CD4-positive, alpha-beta memory T cell (primary cell): Measurements from ENCODE around the gene SUCLA2. TPM values are rescaled to one million over a fixed set of nuclear protein-coding genes. Genes with fewer than 3 reads are reported as not detected.

ENCODE experiments used
- CTCF ChIA-PET: fragments of 350-600 bp; sonication (Branson Sonifier 250); formaldehyde crosslinking; loops from one replicate; lab custom pipeline; 2021; ENCODE audit warnings: inconsistent platforms; ENCODE audit not compliant: partially characterized antibody; lab: Charles Lee
- POLR2A ChIA-PET: fragments of 350-600 bp; sonication (Branson Sonifier 250); formaldehyde crosslinking; loops from one replicate; lab custom pipeline; 2021; ENCODE audit not compliant: partially characterized antibody; lab: Charles Lee
- DNase-seq, 5 donors: peaks; one replicate each; pipeline versions ENCODE4 v3.0.0 to v3.0.0-alpha.2; 2020 to 2022; ENCODE audit warnings: mixed read lengths in 1 of 5
- H3K27ac ChIP-seq: one replicate; pipeline ENCODE4 v1.7.0; 2013; ENCODE audit warnings: low read depth, low read length
- H3K27me3 ChIP-seq: 2 replicates; pipeline ENCODE4 v1.7.0; 2013; ENCODE audit warnings: mild to moderate bottlenecking, low read length, moderate library complexity; ENCODE audit not compliant: insufficient read depth
- H3K36me3 ChIP-seq: 2 replicates; pipeline ENCODE4 v1.7.0; 2013; ENCODE audit warnings: mild to moderate bottlenecking, low read length, moderate library complexity; ENCODE audit not compliant: insufficient read depth
- H3K4me1 ChIP-seq: 2 replicates; pipeline ENCODE4 v1.7.0; 2013; ENCODE audit warnings: mild to moderate bottlenecking, low read length, moderate library complexity; ENCODE audit not compliant: insufficient read depth
- H3K4me3 ChIP-seq, 2 donors: one replicate each; pipeline ENCODE4 v1.7.0; 2013; ENCODE audit warnings: low read length in 2 of 2, mild to moderate bottlenecking in 1 of 2
- H3K9me3 ChIP-seq, 2 donors: one replicate each; pipeline ENCODE4 v1.7.0; 2013; ENCODE audit warnings: low read length in 2 of 2, control low read depth in 1 of 2; ENCODE audit not compliant: control insufficient read depth in 1 of 2
- H3K27ac Mint-ChIP-seq, 7 donors: one replicate each; pipeline ENCODE4 v1.8.0; 2020 to 2021; ENCODE audit warnings: mixed read lengths in 7 of 7, mild to moderate bottlenecking in 6 of 7, inconsistent platforms in 3 of 7, moderate library complexity in 3 of 7
- H3K27me3 Mint-ChIP-seq, 2 donors: one replicate each; pipeline ENCODE4 v1.8.0; 2020 to 2021; ENCODE audit warnings: mixed read lengths in 2 of 2
- H3K36me3 Mint-ChIP-seq, 2 donors: one replicate each; pipeline ENCODE4 v1.8.0; 2020 to 2021; ENCODE audit warnings: mixed read lengths in 2 of 2, inconsistent platforms in 1 of 2, mild to moderate bottlenecking in 1 of 2
- H3K4me1 Mint-ChIP-seq, 4 donors: one replicate each; pipeline ENCODE4 v1.8.0; 2020 to 2021; ENCODE audit warnings: mixed read lengths in 4 of 4, mild to moderate bottlenecking in 1 of 4
- H3K4me3 Mint-ChIP-seq, 8 donors: one replicate each; pipeline ENCODE4 v1.8.0; 2020 to 2021; ENCODE audit warnings: mixed read lengths in 8 of 8, mild to moderate bottlenecking in 7 of 8, moderate library complexity in 6 of 8, inconsistent platforms in 3 of 8
- H3K9me3 Mint-ChIP-seq, 8 donors: one replicate each; pipeline ENCODE4 v1.8.0; 2020 to 2021; ENCODE audit warnings: mixed read lengths in 8 of 8, mild to moderate bottlenecking in 5 of 8, inconsistent platforms in 3 of 8, moderate library complexity in 1 of 8
- intact Hi-C: fragments of 100-400 bp; cut with micrococcal nuclease; formaldehyde crosslinking; loops from one replicate; pipeline ENCODE4 v1.15.1; 2023
- polyA plus RNA-seq, 2 donors: library from polyadenylated mRNA; unstranded; fragments of 300-500 nt; fragmentation: Illumina TruSeq; gene quantifications; one replicate each; pipeline ENCODE4 v1.2.3, GENCODE V29; 2021
- total RNA-seq, 2 experiments: library from RNA; stranded (reverse); gene quantifications; one replicate each; pipeline ENCODE4 v1.2.3, GENCODE V29; 2021

The SUCLA2 gene
- total and polyA plus RNA-seq, 4 experiments from 2014 or later: 16.2 to 29.7 (median 28.7) TPM

GRCh38 chr13:47908197-47908902 is 92.7 kb downstream of the SUCLA2 start:
- no peaks in the 10 kb centered on the region for H3K27me3 ChIP-seq
- no peaks in the 10 kb centered on the region for H3K36me3 ChIP-seq
- H3K4me1 ChIP-seq: no peaks in the 10 kb centered on the region
- Mint-ChIP-seq H3K27ac (peak overlapping the region in 1 of 7 donors; percentile 48), H3K36me3 (peaks cover 8 to 34% of the 10 kb centered on the region in 2 donors), H3K4me1 (peaks cover 0 to 1% (median 0%) of the 10 kb centered on the region in 4 donors), H3K4me3 (no peak overlapping the region), H3K27me3 (peaks cover 0 to 1% of the 10 kb centered on the region in 2 donors), H3K9me3 (peaks cover 0 to 10% (median 6%) of the 10 kb centered on the region in 8 donors)
- intact Hi-C loops: no loop called here
- H3K27ac ChIP-seq: no peak overlapping the region
- POLR2A ChIA-PET: no interaction called here
- CTCF ChIA-PET: interaction anchor here (0.6 kb wide), 1 partner anchor 79 kb away, joined by 3 read pairs; no protein-coding TSS in a partner anchor
- no peak for DNase-seq
- H3K4me3 ChIP-seq: no peak overlapping the region
- no peaks in the 10 kb centered on the region for H3K9me3 ChIP-seq

DNA sequence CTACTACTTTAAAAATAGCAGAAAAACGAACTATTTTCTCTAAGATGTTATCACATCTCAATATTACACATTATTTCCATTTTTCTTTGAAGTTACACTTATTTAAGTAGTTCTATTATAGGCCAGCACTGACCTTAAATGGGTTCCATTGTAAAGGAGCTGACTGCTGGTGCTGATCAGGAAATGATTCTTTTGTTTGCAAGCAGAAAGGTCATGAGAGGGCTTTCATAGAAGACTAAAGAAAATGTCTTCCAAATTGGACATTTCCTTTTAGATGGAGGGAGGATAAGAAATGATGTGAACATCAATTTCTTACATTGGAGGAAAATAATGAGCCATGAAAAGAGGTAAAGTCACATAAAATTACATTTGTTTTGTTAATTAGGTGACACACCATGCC is 96.2 kb downstream of the SUCLA2 start:
- peaks cover 0 to 4% (median 0%) of the 10 kb centered on the region in 8 donors for H3K9me3 Mint-ChIP-seq
- intact Hi-C loops: no loop called here
- no peaks in the 10 kb centered on the region for H3K27me3 ChIP-seq
- ChIA-PET CTCF (interaction anchor here (0.8 kb wide), 1 partner anchor 12 kb away, joined by 3 read pairs; no protein-coding TSS in a partner anchor), POLR2A (no interaction called here)
- no peaks in the 10 kb centered on the region for H3K4me1 ChIP-seq
- no peaks in the 10 kb centered on the region for H3K36me3 ChIP-seq
- no peak overlapping the region for H3K4me3 Mint-ChIP-seq
- no peak overlapping the region for H3K27ac ChIP-seq
- H3K4me3 ChIP-seq: no peak overlapping the region
- DNase-seq: no peak
- H3K9me3 ChIP-seq: no peaks in the 10 kb centered on the region
- no peaks in the 10 kb centered on the region for H3K27me3 Mint-ChIP-seq
- H3K4me1 Mint-ChIP-seq: peaks cover 0 to 1% (median 0%) of the 10 kb centered on the region in 4 donors
- no peak overlapping the region for H3K27ac Mint-ChIP-seq
- H3K36me3 Mint-ChIP-seq: peaks cover 15 to 44% of the 10 kb centered on the region in 2 donors

DNA sequence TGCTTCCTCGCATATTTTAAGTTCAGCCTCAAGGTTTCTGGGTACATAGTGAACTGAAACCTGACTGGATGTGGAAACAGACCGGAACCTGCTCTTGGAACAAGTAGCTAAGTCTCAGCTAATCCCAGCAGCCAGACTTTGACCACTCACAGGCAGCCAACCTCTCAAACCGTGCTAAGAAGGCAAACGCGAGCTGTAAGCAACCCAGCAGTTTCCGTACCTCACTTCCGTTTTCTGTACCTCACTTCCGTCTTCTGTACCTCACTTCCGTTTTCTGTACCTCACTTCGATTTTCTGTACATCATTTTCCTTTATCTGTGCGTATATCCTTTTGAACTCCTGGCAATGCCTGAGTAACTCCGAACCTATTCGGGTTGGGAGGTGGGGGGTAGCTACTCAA is 96.8 kb downstream of the SUCLA2 start:
- H3K36me3 Mint-ChIP-seq: peaks cover 18 to 44% of the 10 kb centered on the region in 2 donors
- CTCF ChIA-PET: interaction anchor here (0.8 kb wide), 1 partner anchor 13 kb away, joined by 3 read pairs; no protein-coding TSS in a partner anchor
- peaks cover 0 to 1% (median 0%) of the 10 kb centered on the region in 4 donors for H3K4me1 Mint-ChIP-seq
- no peaks in the 10 kb centered on the region for H3K4me1 ChIP-seq
- H3K27me3 ChIP-seq: no peaks in the 10 kb centered on the region
- no peak for DNase-seq
- no peaks in the 10 kb centered on the region for H3K27me3 Mint-ChIP-seq
- H3K4me3 Mint-ChIP-seq: peak overlapping the region in 3 of 8 donors; percentile 6 to 70 (median 57)
- peak overlapping the region in 2 of 7 donors; percentile 36 to 49 for H3K27ac Mint-ChIP-seq
- no peak overlapping the region for H3K4me3 ChIP-seq
- no peaks in the 10 kb centered on the region for H3K36me3 ChIP-seq
- peaks cover 0 to 7% (median under 1%) of the 10 kb centered on the region in 8 donors for H3K9me3 Mint-ChIP-seq
- no peak overlapping the region for H3K27ac ChIP-seq
- POLR2A ChIA-PET: no interaction called here
- intact Hi-C loops: no loop called here
- no peaks in the 10 kb centered on the region for H3K9me3 ChIP-seq

GRCh38 chr13:47903836-47904235 is 97.2 kb downstream of the SUCLA2 start:
- Histone ChIP-seq H3K4me1 (no peaks in the 10 kb centered on the region), H3K9me3 (no peaks in the 10 kb centered on the region), H3K27me3 (no peaks in the 10 kb centered on the region), H3K27ac (no peak overlapping the region), H3K36me3 (no peaks in the 10 kb centered on the region), H3K4me3 (no peak overlapping the region)
- H3K9me3 Mint-ChIP-seq: peaks cover 0 to 7% (median 0%) of the 10 kb centered on the region in 8 donors
- CTCF ChIA-PET: interaction anchor here (0.7 kb wide), 1 partner anchor 1006 kb away, joined by 3 read pairs; no protein-coding TSS in a partner anchor
- H3K4me1 Mint-ChIP-seq: peaks cover 0 to 1% (median 0%) of the 10 kb centered on the region in 4 donors
- DNase-seq: no peak
- H3K4me3 Mint-ChIP-seq: peak overlapping the region in 2 of 8 donors; percentile 57 to 70
- POLR2A ChIA-PET: no interaction called here
- H3K27me3 Mint-ChIP-seq: no peaks in the 10 kb centered on the region
- peak overlapping the region in 2 of 7 donors; percentile 36 to 49 for H3K27ac Mint-ChIP-seq
- peaks cover 20 to 45% of the 10 kb centered on the region in 2 donors for H3K36me3 Mint-ChIP-seq
- intact Hi-C loops: no loop called here

GRCh38 chr13:47901441-47901840 is 99.6 kb downstream of the SUCLA2 start:
- CTCF ChIA-PET: no interaction called here
- Histone ChIP-seq H3K4me3 (no peak overlapping the region), H3K4me1 (no peaks in the 10 kb centered on the region), H3K36me3 (no peaks in the 10 kb centered on the region), H3K9me3 (no peaks in the 10 kb centered on the region), H3K27me3 (no peaks in the 10 kb centered on the region), H3K27ac (no peak overlapping the region)
- H3K36me3 Mint-ChIP-seq: peaks cover 22 to 49% of the 10 kb centered on the region in 2 donors
- H3K4me1 Mint-ChIP-seq: peaks cover 0 to 1% (median 0%) of the 10 kb centered on the region in 4 donors
- intact Hi-C loops: no loop called here
- H3K9me3 Mint-ChIP-seq: peaks cover 0 to 7% (median 0%) of the 10 kb centered on the region in 8 donors
- no peak for DNase-seq
- POLR2A ChIA-PET: no interaction called here
- no peaks in the 10 kb centered on the region for H3K27me3 Mint-ChIP-seq
- no peak overlapping the region for H3K27ac Mint-ChIP-seq
- no peak overlapping the region for H3K4me3 Mint-ChIP-seq

DNA sequence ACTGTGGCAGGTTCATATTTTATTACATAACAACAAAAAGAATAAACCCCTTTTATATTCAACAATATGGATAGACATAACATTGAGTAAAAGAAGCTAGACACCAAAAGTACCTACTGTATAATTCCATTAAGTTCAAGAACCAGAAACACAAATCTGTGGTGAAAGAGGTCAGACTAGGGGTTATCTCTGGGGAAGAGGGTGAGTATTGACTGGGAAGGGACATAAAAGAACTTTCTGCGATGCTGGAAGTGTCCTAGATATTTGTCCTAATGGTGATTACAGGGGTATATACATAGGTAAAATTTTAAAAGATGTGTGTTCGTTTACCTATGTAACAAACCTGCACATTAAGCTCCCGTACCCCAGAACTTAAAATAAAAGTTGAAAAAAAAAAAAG is 103.0 kb downstream of the SUCLA2 start:
- no peak for DNase-seq
- Histone ChIP-seq H3K36me3 (no peaks in the 10 kb centered on the region), H3K4me1 (no peaks in the 10 kb centered on the region), H3K9me3 (no peaks in the 10 kb centered on the region), H3K27ac (no peak overlapping the region), H3K27me3 (no peaks in the 10 kb centered on the region), H3K4me3 (no peak overlapping the region)
- no peaks in the 10 kb centered on the region for H3K27me3 Mint-ChIP-seq
- intact Hi-C loops: no loop called here
- POLR2A ChIA-PET: no interaction called here
- CTCF ChIA-PET: no interaction called here
- no peaks in the 10 kb centered on the region for H3K4me1 Mint-ChIP-seq
- H3K9me3 Mint-ChIP-seq: peaks cover 0 to 7% (median 0%) of the 10 kb centered on the region in 8 donors
- no peak overlapping the region for H3K27ac Mint-ChIP-seq
- H3K36me3 Mint-ChIP-seq: peaks cover 19 to 32% of the 10 kb centered on the region in 2 donors
- H3K4me3 Mint-ChIP-seq: no peak overlapping the region

DNA sequence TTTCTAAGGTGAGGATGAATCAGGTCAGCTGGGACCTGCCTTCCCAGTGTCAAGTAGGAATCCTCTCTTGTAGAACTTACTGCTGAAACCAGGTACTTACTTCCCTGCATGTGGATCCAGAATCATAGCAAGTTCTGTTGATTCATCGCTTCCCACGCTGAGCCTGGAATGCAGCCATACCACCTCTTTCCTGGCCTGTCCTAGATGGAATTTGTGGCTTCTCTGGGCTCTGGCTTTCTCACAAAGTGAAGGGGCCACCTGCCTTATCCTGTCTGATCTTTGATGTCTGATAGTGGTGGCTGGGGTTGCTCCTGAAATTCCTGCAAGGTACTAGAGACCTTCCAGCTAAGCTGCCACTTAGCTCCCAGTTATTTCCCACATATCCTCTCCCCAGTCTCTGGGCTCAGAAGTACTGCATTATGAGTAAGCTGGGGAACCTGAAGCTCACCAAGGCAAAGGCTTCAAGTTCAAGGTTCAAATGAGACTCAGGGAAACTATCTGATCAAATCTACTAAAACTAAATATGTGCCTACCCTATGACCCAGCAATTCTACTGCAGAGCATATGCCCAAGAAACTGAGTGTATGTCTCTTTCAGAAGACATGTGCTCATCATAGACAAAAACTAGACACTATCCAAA is 103.5 kb downstream of the SUCLA2 start:
- Mint-ChIP-seq H3K9me3 (peaks cover 0 to 7% (median 0%) of the 10 kb centered on the region in 8 donors), H3K4me3 (no peak overlapping the region), H3K36me3 (peaks cover 19 to 26% of the 10 kb centered on the region in 2 donors), H3K4me1 (no peaks in the 10 kb centered on the region), H3K27ac (no peak overlapping the region), H3K27me3 (no peaks in the 10 kb centered on the region)
- Histone ChIP-seq H3K9me3 (no peaks in the 10 kb centered on the region), H3K36me3 (no peaks in the 10 kb centered on the region), H3K4me1 (no peaks in the 10 kb centered on the region), H3K27ac (no peak overlapping the region), H3K27me3 (no peaks in the 10 kb centered on the region), H3K4me3 (no peak overlapping the region)
- intact Hi-C loops: no loop called here
- DNase-seq: no peak
- ChIA-PET CTCF (no interaction called here), POLR2A (no interaction called here)
